Sigmoid colon (tissue), 7 donors: ENCODE results near the gene EFNA5. TPM values are rescaled to one million over a fixed set of nuclear protein-coding genes. Genes with fewer than 3 reads are reported as not detected.

Experiments used
- DNase-seq: peaks from one replicate; pipeline ENCODE4 v3.0.0-alpha.2; 2019
- H3K27ac ChIP-seq, 4 donors: fragments of 200-600 bp; sonication (generic); one replicate each; pipeline ENCODE4 v1.5.1; 2016 to 2019; ENCODE audit warnings: mild to moderate bottlenecking in 1 of 4
- H3K27me3 ChIP-seq, 3 donors: fragments of 200-600 bp; sonication (generic); one replicate each; pipeline ENCODE4 v1.5.1; 2019; ENCODE audit warnings: mild to moderate bottlenecking in 1 of 3
- H3K36me3 ChIP-seq, 4 donors: fragments of 200-600 bp; sonication (generic); one replicate each; pipeline ENCODE4 v1.5.1; 2016 to 2019
- H3K4me1 ChIP-seq, 4 donors: fragments of 200-600 bp; sonication (generic); one replicate each; pipeline ENCODE4 v1.5.1; 2017 to 2019
- H3K4me3 ChIP-seq, 4 donors: fragments of 200-600 bp; sonication (generic); one replicate each; pipeline ENCODE4 v1.5.1; 2017 to 2019; ENCODE audit warnings: mild to moderate bottlenecking in 2 of 4, moderate library complexity in 1 of 4
- H3K9me3 ChIP-seq, 4 donors: fragments of 200-600 bp in 3 of 4; sonication (generic) in 3 of 4; one replicate each; pipeline versions ENCODE4 v1.5.1 to v1.6.1; 2013 to 2019
- CTCF ChIP-seq, 4 experiments: fragments of 450-650 bp in 3 of 4; fragments of 200-600 bp in 1 of 4; IDR thresholded peaks; one replicate each; pipeline ENCODE4 v1.5.1; 2016 to 2019; ENCODE audit warnings: antibody characterized with exemption in 4 of 4, mild to moderate bottlenecking in 3 of 4, moderate library complexity in 2 of 4
- EP300 ChIP-seq, 4 donors: sonication (generic); formaldehyde crosslinking; IDR thresholded peaks; one replicate each; pipeline ENCODE4 v1.6.1; 2017; ENCODE audit warnings: antibody characterized with exemption in 4 of 4
- POLR2A ChIP-seq, 2 donors: fragments of 450-650 bp; IDR thresholded peaks; one replicate each; pipeline ENCODE4 v1.6.1; 2016; ENCODE audit warnings: antibody characterized with exemption in 2 of 2, mild to moderate bottlenecking in 2 of 2, moderate library complexity in 2 of 2
- POLR2AphosphoS5 ChIP-seq, 4 donors: sonication (generic); formaldehyde crosslinking; IDR thresholded peaks; one replicate each; pipeline ENCODE4 v1.6.1; 2017; ENCODE audit warnings: antibody characterized with exemption in 4 of 4
- WGBS, 2 donors: extraction: QIAGEN DNeasy Blood & Tissue Kit; methylation state at CpG; one replicate each; pipeline ENCODE4 v1.1.7; 2013; 5-methylcytosine and 5-hydroxymethylcytosine counted together
- intact Hi-C: fragments of 100-400 bp; cut with DNase I; formaldehyde crosslinking; loops from one replicate; pipeline ENCODE4 v1.15.1; 2023
- polyA plus RNA-seq, 3 donors: library from polyadenylated mRNA; stranded (reverse); fragments of 200-250 nt; gene quantifications; one replicate each; pipeline ENCODE4 v1.2.3, GENCODE V29; 2013
- total RNA-seq, 4 donors: library from RNA; depleted of rRNA; stranded (reverse); fragments of >200 nt; gene quantifications; one replicate each; pipeline ENCODE4 v1.1.0, GENCODE V29; 2016
- donor health status: healthy with polysubstance abuse.
- donor health status: Bipolar disorder and iron deficiency.
- donor health status: healthy.

Gene EFNA5
- total and polyA plus RNA-seq, 7 donors: 0.60 to 10.8 (median 6.8) TPM

- Histone ChIP-seq H3K27me3 (no peaks in the 10 kb centered on the region), H3K9me3 (no peaks in the 10 kb centered on the region), H3K27ac (no peak overlapping the region), H3K4me1 (no peaks in the 10 kb centered on the region), H3K36me3 (no peaks in the 10 kb centered on the region), H3K4me3 (no peak overlapping the region)
- TF ChIP-seq POLR2A (IDR thresholded peaks at IDR 0.05) (no peak), POLR2AphosphoS5 (IDR thresholded peaks at IDR 0.05) (no peak), EP300 (IDR thresholded peaks at IDR 0.05) (no peak), CTCF (IDR thresholded peaks at IDR 0.05) (no peak)
- WGBS, 2 donors: 44 to 76% methylated on average over 2 of the region's 2 CpGs
- DNase-seq: no peak
- intact Hi-C loops: no loop called here
These were observed 292.4 kb downstream of the EFNA5 start for GRCh38 chr5:107378218-107378899.

GRCh38 chr5:107377277-107377609 lies 293.5 kb downstream of the EFNA5 start:
- 92% methylated on average over 5 of the region's 5 CpGs for WGBS, 2 donors
- intact Hi-C loops: no loop called here
- no peak overlapping the region for H3K4me3 ChIP-seq

GRCh38 chr5:107376546-107377276 lies 294.0 kb downstream of the EFNA5 start:
- 87 to 91% methylated on average over 11 of the region's 11 CpGs for WGBS, 2 donors
- no peaks in the 10 kb centered on the region for H3K27me3 ChIP-seq
- TF ChIP-seq POLR2A (IDR thresholded peaks at IDR 0.05) (no peak), POLR2AphosphoS5 (IDR thresholded peaks at IDR 0.05) (no peak), EP300 (IDR thresholded peaks at IDR 0.05) (no peak), CTCF (IDR thresholded peaks at IDR 0.05) (no peak)

More at GRCh38 chr5:107377277-107377609, 293.5 kb downstream of the EFNA5 start:
- Histone ChIP-seq H3K36me3 (no peaks in the 10 kb centered on the region), H3K27ac (no peak overlapping the region), H3K4me1 (no peaks in the 10 kb centered on the region), H3K9me3 (no peaks in the 10 kb centered on the region), H3K27me3 (no peaks in the 10 kb centered on the region)
- TF ChIP-seq CTCF (IDR thresholded peaks at IDR 0.05): no peak
- DNase-seq: no peak

GRCh38 chr5:107373549-107374263 lies 297.0 kb downstream of the EFNA5 start:
- Histone ChIP-seq H3K9me3 (no peaks in the 10 kb centered on the region), H3K27ac (no peak overlapping the region), H3K27me3 (no peaks in the 10 kb centered on the region), H3K36me3 (no peaks in the 10 kb centered on the region), H3K4me1 (no peaks in the 10 kb centered on the region), H3K4me3 (no peak overlapping the region)
- 80 to 93% methylated on average over 9 of the region's 9 CpGs for WGBS, 2 donors
- intact Hi-C loops: no loop called here
- DNase-seq: no peak
- TF ChIP-seq POLR2AphosphoS5 (IDR thresholded peaks at IDR 0.05): no peak

More at GRCh38 chr5:107376546-107377276, 294.0 kb downstream of the EFNA5 start:
- Histone ChIP-seq H3K4me1 (no peaks in the 10 kb centered on the region), H3K4me3 (no peak overlapping the region), H3K27ac (no peak overlapping the region), H3K36me3 (no peaks in the 10 kb centered on the region), H3K9me3 (no peaks in the 10 kb centered on the region)
- DNase-seq: no peak
- intact Hi-C loops: no loop called here

DNA sequence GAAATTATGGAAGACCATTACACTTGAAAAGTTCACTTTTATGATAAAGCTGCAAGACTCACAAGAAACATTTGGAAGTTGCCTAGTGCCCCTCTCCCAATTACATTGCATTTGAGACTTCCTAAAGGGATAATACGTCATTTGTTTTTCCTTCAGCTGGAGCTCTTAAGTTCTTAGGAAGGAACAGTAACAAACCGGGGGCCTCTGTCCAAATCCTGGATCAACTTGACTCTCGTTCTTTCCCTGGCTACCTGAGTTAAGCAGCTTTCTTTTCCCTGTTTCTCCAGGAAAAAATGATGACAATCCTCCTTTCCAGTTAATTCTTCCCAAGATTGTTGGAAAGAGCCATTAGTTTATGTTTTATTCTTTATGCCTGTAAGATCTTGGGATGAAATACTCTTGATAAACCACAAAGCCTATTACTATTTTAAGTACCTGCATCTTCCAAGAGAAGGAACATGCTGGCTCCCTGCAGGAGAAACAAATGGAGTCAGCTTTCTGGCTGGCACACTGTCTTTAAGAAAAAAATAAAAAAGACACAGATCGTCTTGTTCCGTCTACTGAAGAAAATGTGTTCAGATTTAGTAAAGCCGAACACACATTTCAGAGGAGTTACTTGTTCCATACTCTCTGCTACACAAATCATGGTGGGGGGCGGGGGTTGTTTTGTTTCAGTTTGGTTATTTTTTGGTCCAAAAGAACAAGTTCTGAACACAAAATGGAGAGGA lies 297.9 kb downstream of the EFNA5 start:
- TF ChIP-seq POLR2A (IDR thresholded peaks at IDR 0.05): no peak
- no peak for TF ChIP-seq POLR2AphosphoS5 (IDR thresholded peaks at IDR 0.05)
- TF ChIP-seq CTCF (IDR thresholded peaks at IDR 0.05): no peak
- TF ChIP-seq EP300 (IDR thresholded peaks at IDR 0.05): no peak
- no peak for DNase-seq
- Histone ChIP-seq H3K9me3 (no peaks in the 10 kb centered on the region), H3K36me3 (no peaks in the 10 kb centered on the region), H3K27me3 (no peaks in the 10 kb centered on the region), H3K27ac (no peak overlapping the region), H3K4me3 (no peak overlapping the region), H3K4me1 (no peaks in the 10 kb centered on the region)
- intact Hi-C loops: no loop called here
- 84 to 90% methylated on average over 7 of the region's 7 CpGs for WGBS, 2 donors
